ENCODE measurements around the gene PPP2R2D.

- TF ChIP-seq CTCF (conservative IDR thresholded peaks at IDR 0.05) = no peak
- no peak for TF ChIP-seq ZFX (IDR thresholded peaks at IDR 0.05)
Observed at GRCh38 chr10:131973160-131973951, 72.5 kb downstream of the PPP2R2D start.

Measured in C4-2B (cell line).